WTC11 (cell line): ENCODE data around the gene CLHC1. TPM values are rescaled to one million over a fixed set of nuclear protein-coding genes. Genes with fewer than 3 reads are reported as not detected.

Experiments used
- ATAC-seq: fragments of 200-7000 bp; cut with Tn5 transposase; 2 replicates; pipeline ENCODE4 v1.10.0; 2021; ENCODE audit warnings: mild to moderate bottlenecking, moderate library complexity
- CTCF ChIA-PET: fragments of 300-600 bp; sonication (Branson Sonifier 250); formaldehyde crosslinking; loops from one replicate; lab custom pipeline; 2021; ENCODE audit warnings: antibody characterized with exemption; lab: Charles Lee
- POLR2A ChIA-PET: fragments of 350-600 bp; sonication (Branson Sonifier 250); formaldehyde crosslinking; loops from one replicate; lab custom pipeline; 2021; ENCODE audit warnings: antibody characterized with exemption; lab: Charles Lee
- DNase-seq: peaks from one replicate; pipeline ENCODE4 v3.0.0; 2021; ENCODE audit warnings: low spot score
- H3K27ac Mint-ChIP-seq: 2 replicates; pipeline ENCODE4 v1.8.0; 2021; ENCODE audit warnings: mixed read lengths
- H3K27me3 Mint-ChIP-seq: 2 replicates; pipeline ENCODE4 v1.8.0; 2021; ENCODE audit warnings: low read depth, mild to moderate bottlenecking, moderate library complexity, mixed read lengths
- H3K36me3 Mint-ChIP-seq: 2 replicates; pipeline ENCODE4 v1.8.0; 2021; ENCODE audit warnings: mixed read lengths
- H3K4me1 Mint-ChIP-seq: 2 replicates; pipeline ENCODE4 v1.8.0; 2022; ENCODE audit warnings: mixed read lengths
- H3K4me3 Mint-ChIP-seq: 2 replicates; pipeline ENCODE4 v1.8.0; 2021; ENCODE audit warnings: mild to moderate bottlenecking, moderate library complexity, mixed read lengths
- H3K9me3 Mint-ChIP-seq: 2 replicates; pipeline ENCODE4 v1.8.0; 2021; ENCODE audit warnings: mixed read lengths
- CREB1 ChIP-seq: sonication (generic); formaldehyde crosslinking; IDR thresholded peaks from 2 replicates; pipeline ENCODE4 v1.8.0; 2023; ENCODE audit warnings: mild to moderate bottlenecking, missing genetic modification reagents
- ETV6 ChIP-seq: sonication (generic); formaldehyde crosslinking; IDR thresholded peaks from 2 replicates; pipeline ENCODE4 v1.8.1; 2022; ENCODE audit warnings: mild to moderate bottlenecking, missing genetic modification reagents
- FOXP1 ChIP-seq: sonication (generic); formaldehyde crosslinking; IDR thresholded peaks from 2 replicates; pipeline ENCODE4 v1.8.0; 2022; ENCODE audit warnings: missing genetic modification reagents, mild to moderate bottlenecking, moderate library complexity, borderline replicate concordance
- GRHL2 ChIP-seq: fragments of 250-450 bp; sonication (Bioruptor Pico); IDR thresholded peaks from 2 replicates; pipeline ENCODE4 v1.8.0; 2022; ENCODE audit warnings: mild to moderate bottlenecking, moderate library complexity; ENCODE audit not compliant: insufficient replicate concordance, severe bottlenecking
- GTF2I ChIP-seq: fragments of 250-450 bp; sonication (Bioruptor Pico); conservative IDR thresholded peaks from 2 replicates; pipeline ENCODE4 v1.4.0; 2021; ENCODE audit warnings: mild to moderate bottlenecking
- MYBL2 ChIP-seq: sonication (generic); formaldehyde crosslinking; IDR thresholded peaks from 2 replicates; pipeline ENCODE4 v1.8.1; 2023; ENCODE audit warnings: mild to moderate bottlenecking, moderate library complexity, missing genetic modification reagents
- OVOL2 ChIP-seq: fragments of 250-450 bp; sonication (Bioruptor Pico); IDR thresholded peaks from 2 replicates; pipeline ENCODE4 v1.9.0; 2021; ENCODE audit warnings: mild to moderate bottlenecking, borderline replicate concordance
- SP1 ChIP-seq: sonication (generic); formaldehyde crosslinking; conservative IDR thresholded peaks from 2 replicates; pipeline ENCODE4 v1.8.1; 2022; ENCODE audit warnings: missing genetic modification reagents
- TP53 ChIP-seq: sonication (generic); formaldehyde crosslinking; IDR thresholded peaks from 2 replicates; pipeline ENCODE4 v1.8.1; 2023; ENCODE audit warnings: mild to moderate bottlenecking, missing genetic modification reagents
- ZNF121 ChIP-seq: sonication (generic); formaldehyde crosslinking; IDR thresholded peaks from 2 replicates; pipeline ENCODE4 v1.8.0; 2023; ENCODE audit warnings: missing genetic modification reagents
- ZNF232 ChIP-seq: sonication (generic); formaldehyde crosslinking; IDR thresholded peaks from 2 replicates; pipeline ENCODE4 v1.8.0; 2022; ENCODE audit warnings: mild to moderate bottlenecking, missing genetic modification reagents
- ZNF317 ChIP-seq: sonication (generic); formaldehyde crosslinking; IDR thresholded peaks from 2 replicates; pipeline ENCODE4 v1.8.1; 2023; ENCODE audit warnings: low read depth, mild to moderate bottlenecking, moderate library complexity, missing genetic modification reagents, borderline replicate concordance
- ZNF416 ChIP-seq: fragments of 250-450 bp; sonication (Bioruptor Pico); IDR thresholded peaks from 2 replicates; pipeline ENCODE4 v1.9.0; 2021; ENCODE audit warnings: mild to moderate bottlenecking, inconsistent platforms
- total RNA-seq: library from RNA; stranded (reverse); gene quantifications from 3 replicates; pipeline ENCODE4 v1.2.3, GENCODE V29; 2021
- TF ChIP-seq, protein P1 (sequence below): sonication (generic); formaldehyde crosslinking; IDR thresholded peaks from 2 replicates; pipeline ENCODE4 v1.8.1; 2022; ENCODE audit warnings: low read depth, mild to moderate bottlenecking, moderate library complexity, missing genetic modification reagents, borderline replicate concordance
- TF ChIP-seq, protein P2 (sequence below): sonication (generic); formaldehyde crosslinking; IDR thresholded peaks from 2 replicates; pipeline ENCODE4 v1.8.1; 2023; ENCODE audit warnings: mild to moderate bottlenecking, missing genetic modification reagents
- TF ChIP-seq, protein P3 (sequence below): sonication (generic); formaldehyde crosslinking; IDR thresholded peaks from 2 replicates; pipeline ENCODE4 v1.8.1; 2022; ENCODE audit warnings: mild to moderate bottlenecking, moderate library complexity, missing genetic modification reagents
- TF ChIP-seq, protein P4 (sequence below): sonication (generic); formaldehyde crosslinking; IDR thresholded peaks from 2 replicates; pipeline ENCODE4 v1.8.1; 2023; ENCODE audit warnings: mild to moderate bottlenecking, missing genetic modification reagents
- TF ChIP-seq, protein P5 (sequence below): sonication (generic); formaldehyde crosslinking; IDR thresholded peaks from 2 replicates; pipeline ENCODE4 v1.8.0; 2023; ENCODE audit warnings: mild to moderate bottlenecking, missing genetic modification reagents
- TF ChIP-seq, protein P6 (sequence below): fragments of 250-450 bp; sonication (Bioruptor Pico); IDR thresholded peaks from 2 replicates; pipeline ENCODE4 v1.9.0; 2021; ENCODE audit warnings: mild to moderate bottlenecking
- TF ChIP-seq, protein P7 (sequence below): sonication (generic); formaldehyde crosslinking; conservative IDR thresholded peaks from 2 replicates; pipeline ENCODE4 v1.8.1; 2023; ENCODE audit warnings: mild to moderate bottlenecking, low read depth, missing genetic modification reagents, moderate library complexity
- TF ChIP-seq, protein P8 (sequence below): sonication (generic); formaldehyde crosslinking; IDR thresholded peaks from 2 replicates; pipeline ENCODE4 v1.8.1; 2023; ENCODE audit warnings: mild to moderate bottlenecking, moderate library complexity, missing genetic modification reagents

The CLHC1 gene
- total RNA-seq, 1 experiment from 2014 or later: 7.5 TPM

DNA sequence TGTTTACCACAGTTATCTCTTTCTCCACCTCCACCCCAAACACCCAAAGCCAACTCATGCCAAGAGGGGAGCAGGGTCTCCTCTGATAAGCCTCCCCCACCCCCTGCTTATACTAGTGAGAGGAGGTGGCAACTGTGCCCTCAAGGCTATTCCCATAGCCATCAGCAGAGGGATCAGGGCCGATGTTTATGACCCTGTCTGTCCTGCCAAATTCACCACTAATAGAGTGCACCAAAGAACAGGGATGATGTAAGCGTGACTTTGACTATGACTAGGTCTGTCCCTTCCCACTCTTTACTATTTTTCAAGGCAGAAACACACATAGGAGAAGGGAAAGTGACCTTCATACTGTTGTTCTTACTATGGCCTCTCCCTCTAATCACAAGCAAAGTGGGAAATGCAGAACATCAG, 74.6 kb downstream of the CLHC1 start:
- CTCF ChIA-PET: no interaction called here
- Mint-ChIP-seq H3K9me3 (no peaks in the 10 kb centered on the region), H3K27ac (no peak overlapping the region), H3K27me3 (no peaks in the 10 kb centered on the region), H3K4me1 (peaks cover 41% of the 10 kb centered on the region), H3K36me3 (no peaks in the 10 kb centered on the region), H3K4me3 (no peak overlapping the region)
- TF ChIP-seq, protein P1, sequence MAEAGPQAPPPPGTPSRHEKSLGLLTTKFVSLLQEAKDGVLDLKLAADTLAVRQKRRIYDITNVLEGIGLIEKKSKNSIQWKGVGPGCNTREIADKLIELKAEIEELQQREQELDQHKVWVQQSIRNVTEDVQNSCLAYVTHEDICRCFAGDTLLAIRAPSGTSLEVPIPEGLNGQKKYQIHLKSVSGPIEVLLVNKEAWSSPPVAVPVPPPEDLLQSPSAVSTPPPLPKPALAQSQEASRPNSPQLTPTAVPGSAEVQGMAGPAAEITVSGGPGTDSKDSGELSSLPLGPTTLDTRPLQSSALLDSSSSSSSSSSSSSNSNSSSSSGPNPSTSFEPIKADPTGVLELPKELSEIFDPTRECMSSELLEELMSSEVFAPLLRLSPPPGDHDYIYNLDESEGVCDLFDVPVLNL: no peak
- TF ChIP-seq, protein P2, sequence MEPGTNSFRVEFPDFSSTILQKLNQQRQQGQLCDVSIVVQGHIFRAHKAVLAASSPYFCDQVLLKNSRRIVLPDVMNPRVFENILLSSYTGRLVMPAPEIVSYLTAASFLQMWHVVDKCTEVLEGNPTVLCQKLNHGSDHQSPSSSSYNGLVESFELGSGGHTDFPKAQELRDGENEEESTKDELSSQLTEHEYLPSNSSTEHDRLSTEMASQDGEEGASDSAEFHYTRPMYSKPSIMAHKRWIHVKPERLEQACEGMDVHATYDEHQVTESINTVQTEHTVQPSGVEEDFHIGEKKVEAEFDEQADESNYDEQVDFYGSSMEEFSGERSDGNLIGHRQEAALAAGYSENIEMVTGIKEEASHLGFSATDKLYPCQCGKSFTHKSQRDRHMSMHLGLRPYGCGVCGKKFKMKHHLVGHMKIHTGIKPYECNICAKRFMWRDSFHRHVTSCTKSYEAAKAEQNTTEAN (CRISPR knock-in tag): no peak
- TF ChIP-seq ZNF317 (CRISPR knock-in tag) (no peak), CREB1 (CRISPR knock-in tag) (no peak), FOXP1 (CRISPR knock-in tag) (no peak), ETV6 (CRISPR knock-in tag) (no peak), MYBL2 (CRISPR knock-in tag) (no peak), TP53 (no peak)
- TF ChIP-seq, protein P3, sequence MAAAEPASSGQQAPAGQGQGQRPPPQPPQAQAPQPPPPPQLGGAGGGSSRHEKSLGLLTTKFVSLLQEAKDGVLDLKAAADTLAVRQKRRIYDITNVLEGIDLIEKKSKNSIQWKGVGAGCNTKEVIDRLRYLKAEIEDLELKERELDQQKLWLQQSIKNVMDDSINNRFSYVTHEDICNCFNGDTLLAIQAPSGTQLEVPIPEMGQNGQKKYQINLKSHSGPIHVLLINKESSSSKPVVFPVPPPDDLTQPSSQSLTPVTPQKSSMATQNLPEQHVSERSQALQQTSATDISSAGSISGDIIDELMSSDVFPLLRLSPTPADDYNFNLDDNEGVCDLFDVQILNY (CRISPR knock-in tag): no peak
- TF ChIP-seq, protein P4, sequence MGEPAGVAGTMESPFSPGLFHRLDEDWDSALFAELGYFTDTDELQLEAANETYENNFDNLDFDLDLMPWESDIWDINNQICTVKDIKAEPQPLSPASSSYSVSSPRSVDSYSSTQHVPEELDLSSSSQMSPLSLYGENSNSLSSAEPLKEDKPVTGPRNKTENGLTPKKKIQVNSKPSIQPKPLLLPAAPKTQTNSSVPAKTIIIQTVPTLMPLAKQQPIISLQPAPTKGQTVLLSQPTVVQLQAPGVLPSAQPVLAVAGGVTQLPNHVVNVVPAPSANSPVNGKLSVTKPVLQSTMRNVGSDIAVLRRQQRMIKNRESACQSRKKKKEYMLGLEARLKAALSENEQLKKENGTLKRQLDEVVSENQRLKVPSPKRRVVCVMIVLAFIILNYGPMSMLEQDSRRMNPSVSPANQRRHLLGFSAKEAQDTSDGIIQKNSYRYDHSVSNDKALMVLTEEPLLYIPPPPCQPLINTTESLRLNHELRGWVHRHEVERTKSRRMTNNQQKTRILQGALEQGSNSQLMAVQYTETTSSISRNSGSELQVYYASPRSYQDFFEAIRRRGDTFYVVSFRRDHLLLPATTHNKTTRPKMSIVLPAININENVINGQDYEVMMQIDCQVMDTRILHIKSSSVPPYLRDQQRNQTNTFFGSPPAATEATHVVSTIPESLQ (CRISPR knock-in tag): no peak
- TF ChIP-seq, protein P5, sequence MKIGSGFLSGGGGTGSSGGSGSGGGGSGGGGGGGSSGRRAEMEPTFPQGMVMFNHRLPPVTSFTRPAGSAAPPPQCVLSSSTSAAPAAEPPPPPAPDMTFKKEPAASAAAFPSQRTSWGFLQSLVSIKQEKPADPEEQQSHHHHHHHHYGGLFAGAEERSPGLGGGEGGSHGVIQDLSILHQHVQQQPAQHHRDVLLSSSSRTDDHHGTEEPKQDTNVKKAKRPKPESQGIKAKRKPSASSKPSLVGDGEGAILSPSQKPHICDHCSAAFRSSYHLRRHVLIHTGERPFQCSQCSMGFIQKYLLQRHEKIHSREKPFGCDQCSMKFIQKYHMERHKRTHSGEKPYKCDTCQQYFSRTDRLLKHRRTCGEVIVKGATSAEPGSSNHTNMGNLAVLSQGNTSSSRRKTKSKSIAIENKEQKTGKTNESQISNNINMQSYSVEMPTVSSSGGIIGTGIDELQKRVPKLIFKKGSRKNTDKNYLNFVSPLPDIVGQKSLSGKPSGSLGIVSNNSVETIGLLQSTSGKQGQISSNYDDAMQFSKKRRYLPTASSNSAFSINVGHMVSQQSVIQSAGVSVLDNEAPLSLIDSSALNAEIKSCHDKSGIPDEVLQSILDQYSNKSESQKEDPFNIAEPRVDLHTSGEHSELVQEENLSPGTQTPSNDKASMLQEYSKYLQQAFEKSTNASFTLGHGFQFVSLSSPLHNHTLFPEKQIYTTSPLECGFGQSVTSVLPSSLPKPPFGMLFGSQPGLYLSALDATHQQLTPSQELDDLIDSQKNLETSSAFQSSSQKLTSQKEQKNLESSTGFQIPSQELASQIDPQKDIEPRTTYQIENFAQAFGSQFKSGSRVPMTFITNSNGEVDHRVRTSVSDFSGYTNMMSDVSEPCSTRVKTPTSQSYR (CRISPR knock-in tag): no peak
- TF ChIP-seq, protein P6, sequence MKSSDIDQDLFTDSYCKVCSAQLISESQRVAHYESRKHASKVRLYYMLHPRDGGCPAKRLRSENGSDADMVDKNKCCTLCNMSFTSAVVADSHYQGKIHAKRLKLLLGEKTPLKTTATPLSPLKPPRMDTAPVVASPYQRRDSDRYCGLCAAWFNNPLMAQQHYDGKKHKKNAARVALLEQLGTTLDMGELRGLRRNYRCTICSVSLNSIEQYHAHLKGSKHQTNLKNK (CRISPR knock-in tag): no peak
- POLR2A ChIA-PET: no interaction called here
- DNase-seq (no peak), ATAC-seq (peak; percentile 48)

DNA sequence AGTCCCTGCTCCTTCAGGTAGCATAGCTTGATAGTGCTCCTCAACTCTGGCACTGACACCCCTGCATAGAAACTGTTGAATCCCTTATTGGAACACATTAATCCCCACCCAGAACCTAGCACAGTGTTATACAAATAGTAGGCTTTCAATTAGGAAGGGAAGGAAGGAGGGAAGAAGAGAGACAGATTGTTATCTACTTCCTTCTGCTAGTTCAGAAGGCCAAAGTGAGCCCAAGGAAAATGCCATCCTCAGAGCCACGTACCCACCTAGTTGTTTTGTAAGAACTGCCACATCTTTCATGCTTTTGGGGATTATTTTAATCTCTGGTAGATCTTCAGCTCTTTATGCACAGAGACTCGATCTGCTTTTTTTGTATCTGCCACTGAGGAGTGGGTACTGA, 75.1 kb downstream of the CLHC1 start:
- Mint-ChIP-seq H3K27me3 (no peaks in the 10 kb centered on the region), H3K4me3 (no peak overlapping the region), H3K27ac (no peak overlapping the region), H3K4me1 (peaks cover 36% of the 10 kb centered on the region), H3K9me3 (no peaks in the 10 kb centered on the region), H3K36me3 (no peaks in the 10 kb centered on the region)
- DNase-seq (no peak), ATAC-seq (no peak)
- ChIA-PET CTCF (no interaction called here), POLR2A (interaction anchor here (0.5 kb wide), 1 partner anchor 110 kb away, joined by 3 read pairs; no protein-coding TSS in a partner anchor)
- TF ChIP-seq GTF2I (CRISPR knock-in tag) (no peak), ZNF121 (CRISPR knock-in tag) (no peak), MYBL2 (CRISPR knock-in tag) (no peak), SP1 (CRISPR knock-in tag) (no peak), ZNF416 (CRISPR knock-in tag) (no peak), OVOL2 (no peak), GRHL2 (CRISPR knock-in tag) (no peak), ZNF232 (no peak)
- TF ChIP-seq, protein P2 (CRISPR knock-in tag): no peak
- TF ChIP-seq, protein P7, sequence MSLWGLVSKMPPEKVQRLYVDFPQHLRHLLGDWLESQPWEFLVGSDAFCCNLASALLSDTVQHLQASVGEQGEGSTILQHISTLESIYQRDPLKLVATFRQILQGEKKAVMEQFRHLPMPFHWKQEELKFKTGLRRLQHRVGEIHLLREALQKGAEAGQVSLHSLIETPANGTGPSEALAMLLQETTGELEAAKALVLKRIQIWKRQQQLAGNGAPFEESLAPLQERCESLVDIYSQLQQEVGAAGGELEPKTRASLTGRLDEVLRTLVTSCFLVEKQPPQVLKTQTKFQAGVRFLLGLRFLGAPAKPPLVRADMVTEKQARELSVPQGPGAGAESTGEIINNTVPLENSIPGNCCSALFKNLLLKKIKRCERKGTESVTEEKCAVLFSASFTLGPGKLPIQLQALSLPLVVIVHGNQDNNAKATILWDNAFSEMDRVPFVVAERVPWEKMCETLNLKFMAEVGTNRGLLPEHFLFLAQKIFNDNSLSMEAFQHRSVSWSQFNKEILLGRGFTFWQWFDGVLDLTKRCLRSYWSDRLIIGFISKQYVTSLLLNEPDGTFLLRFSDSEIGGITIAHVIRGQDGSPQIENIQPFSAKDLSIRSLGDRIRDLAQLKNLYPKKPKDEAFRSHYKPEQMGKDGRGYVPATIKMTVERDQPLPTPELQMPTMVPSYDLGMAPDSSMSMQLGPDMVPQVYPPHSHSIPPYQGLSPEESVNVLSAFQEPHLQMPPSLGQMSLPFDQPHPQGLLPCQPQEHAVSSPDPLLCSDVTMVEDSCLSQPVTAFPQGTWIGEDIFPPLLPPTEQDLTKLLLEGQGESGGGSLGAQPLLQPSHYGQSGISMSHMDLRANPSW (CRISPR knock-in tag): no peak
- TF ChIP-seq, protein P8, sequence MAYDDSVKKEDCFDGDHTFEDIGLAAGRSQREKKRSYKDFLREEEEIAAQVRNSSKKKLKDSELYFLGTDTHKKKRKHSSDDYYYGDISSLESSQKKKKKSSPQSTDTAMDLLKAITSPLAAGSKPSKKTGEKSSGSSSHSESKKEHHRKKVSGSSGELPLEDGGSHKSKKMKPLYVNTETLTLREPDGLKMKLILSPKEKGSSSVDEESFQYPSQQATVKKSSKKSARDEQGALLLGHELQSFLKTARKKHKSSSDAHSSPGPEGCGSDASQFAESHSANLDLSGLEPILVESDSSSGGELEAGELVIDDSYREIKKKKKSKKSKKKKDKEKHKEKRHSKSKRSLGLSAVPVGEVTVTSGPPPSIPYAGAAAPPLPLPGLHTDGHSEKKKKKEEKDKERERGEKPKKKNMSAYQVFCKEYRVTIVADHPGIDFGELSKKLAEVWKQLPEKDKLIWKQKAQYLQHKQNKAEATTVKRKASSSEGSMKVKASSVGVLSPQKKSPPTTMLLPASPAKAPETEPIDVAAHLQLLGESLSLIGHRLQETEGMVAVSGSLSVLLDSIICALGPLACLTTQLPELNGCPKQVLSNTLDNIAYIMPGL (CRISPR knock-in tag): no peak
